Stimulated activated CD8-positive, alpha-beta memory T cell treated with anti-CD3 and anti-CD28 coated beads, Interleukin-7, amount 100 ng/mL, for 24 hours (primary cell): Measurements from ENCODE around the gene CPSF4L.
A peak's percentile ranks its signal among the peaks of the same experiment; 100 is the strongest.
"Not testable (repeated sequence)": the region's sequence is repeated elsewhere in the genome, so short reads cannot be mapped to it uniquely, and the experiment has no call there.

Source experiments
- DNase-seq: peaks from one replicate; pipeline ENCODE4 v3.0.0-alpha.2; 2020; ENCODE audit warnings: low read depth

Gene CPSF4L

GRCh38 chr17:73267648-73268537 lies 6.2 kb upstream of the CPSF4L start:
- DNase-seq: no peak

GRCh38 chr17:73266796-73267195 lies 5.1 kb upstream of the CPSF4L start:
- DNase-seq: no peak

- DNase-seq: no peak
Measured at GRCh38 chr17:73265646-73266640, 4.3 kb upstream of the CPSF4L start.

DNA sequence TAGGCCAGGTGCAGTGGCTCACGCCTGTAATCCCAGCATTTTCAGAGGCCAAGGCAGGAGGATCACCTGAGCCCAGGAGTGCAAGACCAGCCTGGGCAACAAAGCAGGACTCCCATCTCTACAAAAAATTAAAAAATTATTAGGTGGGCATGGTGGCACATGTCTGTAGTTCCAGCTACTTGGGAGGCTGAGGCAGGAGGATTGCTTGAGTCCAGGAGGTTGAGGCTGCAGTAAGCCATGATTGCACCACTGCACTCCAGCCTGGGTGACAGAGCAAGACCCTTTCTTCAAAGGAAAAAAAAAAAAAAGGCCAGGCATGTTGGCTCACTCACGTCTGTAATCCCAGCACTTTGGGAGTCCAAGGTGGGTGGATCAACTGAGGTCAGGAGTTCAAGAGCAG lies 2.8 kb upstream of the CPSF4L start:
- not testable (repeated sequence) for DNase-seq

DNA sequence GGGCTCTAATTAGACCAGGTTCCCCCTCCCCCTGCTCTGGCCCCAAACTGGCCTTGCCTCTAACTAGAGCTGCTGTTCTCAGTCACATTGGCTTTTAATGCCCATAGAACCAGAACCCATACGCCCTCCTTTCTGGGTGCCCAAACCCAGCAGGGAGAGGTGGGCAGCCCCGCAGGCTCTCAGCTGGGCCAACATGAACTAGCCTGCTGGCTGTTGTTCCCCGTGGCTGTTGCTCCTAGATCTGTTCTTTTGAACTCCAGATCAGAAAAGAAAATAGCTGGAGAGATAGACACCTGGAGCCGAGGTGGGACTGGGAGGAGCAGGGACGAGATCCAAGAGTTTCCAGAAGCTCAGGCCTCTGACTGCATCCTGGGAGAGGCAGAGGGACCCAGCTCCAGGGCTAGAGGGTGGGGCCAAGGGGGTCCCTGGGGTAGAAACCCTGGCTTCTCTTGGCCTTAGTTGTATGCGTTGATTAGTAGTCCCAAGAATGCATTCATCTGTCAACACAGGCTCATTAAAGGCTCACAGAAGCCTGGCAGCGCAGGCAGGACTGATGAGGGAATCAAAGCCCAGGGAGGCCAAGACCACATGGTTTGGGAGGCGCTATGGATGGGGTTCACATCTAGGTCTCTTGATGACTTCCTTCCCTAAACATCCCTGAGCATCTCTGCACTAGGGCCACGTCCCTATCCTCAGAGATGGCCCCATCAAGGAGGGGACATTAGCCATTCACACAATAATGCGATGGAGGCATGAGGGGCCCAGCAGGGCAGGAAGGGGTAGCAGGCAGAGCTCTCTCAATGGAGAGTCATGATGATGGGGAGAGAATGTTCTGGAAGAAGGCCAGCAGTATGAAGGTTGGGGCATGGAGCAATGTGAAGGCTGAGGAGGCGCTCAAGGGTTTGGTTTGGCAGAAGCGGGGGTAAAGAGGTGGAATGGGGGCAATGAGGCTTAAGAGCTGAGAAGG lies 1.3 kb upstream of the CPSF4L start:
- no peak for DNase-seq

DNA sequence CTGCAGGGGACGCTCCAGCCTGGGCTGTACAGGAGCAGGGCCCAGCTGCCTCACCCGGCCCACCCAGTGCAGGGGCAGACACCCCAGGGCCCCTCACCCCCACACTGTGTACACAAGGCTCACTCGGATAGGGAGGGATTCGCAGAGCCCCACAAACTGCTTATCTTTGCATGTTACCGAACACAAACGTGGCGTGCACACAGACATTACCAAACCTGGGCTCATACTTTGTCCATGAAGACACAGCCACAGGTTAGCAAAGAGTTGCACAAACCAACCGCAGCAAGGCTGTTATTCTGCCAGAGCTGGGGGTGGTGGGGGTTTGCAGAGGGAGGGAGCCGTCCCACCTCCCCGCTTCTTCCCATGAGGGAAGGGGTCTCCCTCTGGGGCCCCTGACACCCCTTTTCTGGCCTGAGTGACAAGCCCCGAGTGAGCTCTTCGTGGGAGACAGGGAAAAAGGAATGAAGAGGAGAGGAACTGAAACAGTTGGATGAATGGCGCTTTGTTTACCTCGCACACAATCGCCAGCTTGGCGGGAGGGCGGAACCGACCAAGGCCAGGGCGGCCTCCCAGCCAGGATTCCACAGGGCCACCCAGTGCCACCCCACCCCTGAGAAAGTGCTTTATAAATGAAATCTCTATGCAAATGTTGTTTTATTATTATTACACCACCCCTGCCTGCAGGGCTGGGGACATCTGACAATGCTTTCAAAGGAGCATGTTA lies 434 bp upstream of the CPSF4L start:
- no peak for DNase-seq

DNA sequence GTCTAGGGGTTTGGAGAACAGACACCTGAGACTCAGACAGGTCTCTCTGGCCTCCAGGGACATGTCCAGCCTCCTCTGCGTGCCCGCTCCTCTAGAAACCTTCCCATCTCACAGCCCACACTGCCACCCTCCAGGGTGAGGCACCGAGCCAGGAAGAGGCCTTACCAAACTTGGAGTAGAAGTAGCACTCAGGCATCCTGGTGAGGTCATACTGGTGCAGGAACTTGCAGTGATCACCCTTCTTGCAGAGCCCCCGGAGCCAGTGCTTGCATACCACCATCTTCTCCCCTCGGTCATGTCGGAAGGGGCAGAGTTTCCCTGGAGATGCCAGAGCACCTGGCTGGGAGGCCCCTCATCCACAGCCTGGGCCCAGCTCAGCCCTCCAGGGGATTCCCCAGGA lies 4.2 kb downstream of the CPSF4L start:
- no peak for DNase-seq

GRCh38 chr17:73256220-73256619 lies 5.5 kb downstream of the CPSF4L start:
- no peak for DNase-seq

- DNase-seq: peak; percentile 25
Measured at GRCh38 chr17:73255671-73256181, 6.0 kb downstream of the CPSF4L start.

- no peak for DNase-seq
Measured at GRCh38 chr17:73251871-73252270, 9.8 kb downstream of the CPSF4L start.

DNA sequence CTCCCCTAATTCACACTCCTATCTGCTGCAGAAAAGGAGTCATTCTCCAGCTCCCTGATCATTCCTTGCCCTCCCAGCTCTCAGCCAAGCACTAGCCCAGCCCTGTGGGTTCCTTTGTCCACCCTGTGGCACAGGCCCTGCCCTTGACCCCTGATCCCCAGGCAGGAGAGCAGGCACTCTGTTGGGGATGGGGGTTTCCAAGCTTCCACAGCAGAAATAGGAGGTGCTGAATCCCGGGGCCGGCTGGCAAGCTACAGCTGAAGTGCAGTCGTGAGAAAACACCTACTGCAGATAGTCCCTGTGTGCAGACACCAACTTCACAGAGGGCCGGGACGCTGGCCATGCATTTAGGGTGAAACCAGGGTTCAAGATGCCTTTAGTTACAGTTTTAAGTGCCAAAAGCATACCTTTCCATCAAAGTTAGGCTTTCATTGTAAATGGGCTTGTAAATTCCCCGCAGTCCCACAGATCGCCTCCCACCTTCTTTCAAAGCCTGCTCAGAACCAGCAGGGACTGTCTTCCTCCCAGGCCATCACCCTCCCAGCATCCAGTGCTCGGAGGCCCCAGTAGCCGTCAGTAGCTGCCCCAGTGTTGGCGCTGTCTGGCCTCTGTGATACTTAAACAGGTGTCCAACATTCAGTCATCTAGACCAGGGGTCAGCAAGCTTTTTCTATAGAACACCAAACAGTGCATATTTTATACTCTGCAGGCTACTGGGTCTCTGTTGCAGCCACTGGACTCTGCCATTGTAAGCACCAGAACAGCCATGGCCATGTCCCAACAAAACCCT lies 10.6 kb downstream of the CPSF4L start:
- no peak for DNase-seq

GRCh38 chr17:73249700-73250099 lies 12.0 kb downstream of the CPSF4L start:
- DNase-seq: no peak

DNA sequence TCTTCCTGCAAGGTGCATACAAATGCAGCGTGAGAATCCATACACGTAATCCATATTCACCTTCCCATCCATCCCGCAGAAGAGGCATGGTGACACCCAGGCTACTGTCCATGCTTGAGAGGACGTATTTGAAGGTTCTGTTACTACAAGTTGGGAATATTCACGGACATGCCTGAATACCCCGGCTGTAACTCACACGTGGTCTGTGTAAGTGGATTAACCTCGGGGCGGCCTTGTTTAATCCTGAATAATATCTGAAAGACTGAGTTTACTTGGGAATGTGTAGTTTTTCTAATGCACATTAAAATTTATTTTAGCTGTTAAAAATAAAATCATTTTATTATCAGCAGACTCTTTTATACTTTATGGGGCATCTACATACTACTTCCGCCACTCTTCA lies 13.1 kb downstream of the CPSF4L start:
- DNase-seq: no peak

DNA sequence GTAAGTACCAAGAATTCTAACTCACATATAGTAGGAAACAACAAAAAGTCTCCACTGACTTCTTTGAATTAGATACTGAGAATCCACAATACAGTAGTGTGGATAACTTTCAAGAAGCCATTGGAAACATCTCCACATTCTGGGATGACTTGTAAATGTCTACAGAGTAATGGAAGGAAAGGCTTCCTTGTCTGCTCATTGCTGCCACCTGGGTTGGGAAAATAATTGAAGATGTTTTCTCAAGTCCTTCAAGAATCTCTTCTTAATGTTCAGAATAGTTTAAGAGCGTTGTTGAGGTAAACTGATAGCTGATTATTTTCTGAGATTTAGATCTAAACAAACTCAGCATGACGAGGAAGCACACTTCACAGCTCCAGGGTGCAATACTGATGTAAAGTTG lies 14.0 kb downstream of the CPSF4L start:
- no peak for DNase-seq

DNA sequence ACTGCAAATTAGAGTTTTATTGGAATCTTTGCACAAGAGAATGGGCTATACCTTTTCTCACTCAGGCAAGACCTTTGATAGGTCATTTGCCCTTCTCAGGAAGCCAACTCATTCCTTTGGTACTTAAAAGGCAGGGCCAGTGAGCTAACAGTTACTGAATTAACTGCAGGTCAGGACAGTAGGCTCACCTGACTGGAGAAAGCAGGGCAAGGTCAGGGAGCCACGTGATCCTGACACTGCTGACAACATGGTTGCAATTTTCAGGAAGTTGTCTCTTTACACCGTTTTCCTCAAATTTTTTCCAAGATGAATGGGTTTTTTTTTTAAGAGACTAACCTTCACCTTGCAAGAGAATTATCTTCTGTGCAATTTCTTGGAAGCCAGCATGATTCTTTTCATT lies 21.1 kb downstream of the CPSF4L start:
- DNase-seq: no peak

DNA sequence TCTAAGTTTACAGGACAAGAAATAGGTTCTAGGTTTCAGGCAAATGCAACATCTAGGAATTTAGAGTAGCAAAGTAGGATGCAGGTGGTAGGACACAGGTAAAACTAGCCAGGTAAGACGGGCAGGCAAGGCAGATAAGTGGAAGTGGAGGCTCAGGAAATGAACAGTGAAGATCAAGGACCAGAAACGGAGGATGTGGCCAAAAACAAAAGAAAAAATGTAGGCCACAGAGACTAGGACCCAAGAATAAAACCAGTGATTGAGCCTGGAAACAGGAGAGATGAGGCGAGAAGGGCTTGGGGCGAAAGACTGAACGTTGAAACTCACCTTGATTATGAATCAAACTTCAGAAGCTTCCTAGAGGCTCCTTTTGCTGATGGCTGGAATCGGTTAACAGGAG lies 24.0 kb downstream of the CPSF4L start:
- no peak for DNase-seq

DNA sequence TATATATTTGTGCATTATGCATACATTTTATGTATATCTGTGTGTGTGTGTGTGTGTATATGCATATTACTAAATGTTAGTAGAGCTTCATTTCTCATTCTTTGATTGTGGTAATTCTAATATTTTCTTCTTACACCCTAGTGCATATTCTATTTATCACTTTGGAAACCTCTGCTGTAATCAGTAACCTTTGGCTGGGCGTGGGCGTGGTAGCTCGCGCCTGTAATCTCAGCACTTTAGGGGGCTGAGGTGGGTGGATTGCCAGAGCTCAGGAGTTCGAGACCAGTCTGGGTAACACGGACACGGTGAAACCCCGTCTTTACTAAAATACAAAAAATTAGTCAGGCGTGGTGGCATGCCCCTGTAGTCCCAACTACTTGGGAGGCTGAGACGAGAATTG lies 26.9 kb downstream of the CPSF4L start:
- DNase-seq: no peak

DNA sequence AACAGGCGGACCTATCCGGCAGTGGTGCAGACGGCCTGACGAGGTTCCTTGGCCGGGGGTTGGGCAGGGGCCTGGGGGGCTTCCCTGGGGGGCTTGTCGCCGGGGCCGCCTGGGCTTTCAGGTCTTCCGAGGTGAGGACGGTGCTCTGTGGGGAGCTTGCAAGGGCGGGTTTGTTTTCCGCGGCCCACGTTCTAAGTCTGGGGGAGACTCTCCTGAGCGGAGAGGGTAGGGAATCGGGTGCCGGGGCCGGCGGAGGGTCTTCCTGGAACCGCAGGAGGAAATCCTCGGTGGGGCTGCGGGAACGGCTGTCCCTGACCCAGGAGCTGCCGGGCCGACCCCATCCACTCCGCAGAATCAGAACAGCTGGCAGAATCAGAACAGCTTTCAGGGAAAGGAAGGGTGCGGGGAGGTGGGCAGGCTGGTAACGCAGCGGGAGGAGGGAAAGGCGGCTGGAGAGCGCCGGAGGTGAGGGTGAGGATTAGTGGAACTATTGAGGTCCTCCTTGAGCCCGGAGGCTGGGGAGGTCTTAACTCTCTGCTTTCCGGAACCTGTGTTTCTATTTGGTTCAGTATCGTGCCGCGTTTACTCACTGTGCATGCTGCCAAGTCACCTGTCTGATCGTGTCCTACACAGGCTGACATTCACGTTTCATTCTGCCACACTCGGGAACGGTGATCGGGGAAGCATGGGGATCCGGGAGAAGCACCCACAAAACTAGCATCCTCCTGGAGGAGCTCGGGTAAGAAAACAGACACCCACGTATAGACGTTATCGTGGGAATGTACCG lies 28.9 kb downstream of the CPSF4L start:
- DNase-seq: no peak
